SJSA1 (cell line): ENCODE measurements around the gene DKK3. TPM values are rescaled to one million over a fixed set of nuclear protein-coding genes. Genes with fewer than 3 reads are reported as not detected.

Experiments used
- DNase-seq, 2 experiments: peaks; one replicate each; pipeline ENCODE4 v3.0.0-alpha.2; 2015 to 2020; ENCODE audit warnings: low spot score in 2 of 2, low read depth in 1 of 2
- H3K27ac ChIP-seq: fragments of 250-450 bp; sonication (Bioruptor Pico); 2 replicates; pipeline ENCODE4 v1.5.1; 2020; ENCODE audit warnings: mild to moderate bottlenecking, moderate library complexity
- H3K27me3 ChIP-seq: fragments of 250-450 bp; sonication (Bioruptor Pico); replicated peaks from 2 replicates; pipeline ENCODE4 v1.5.1; 2020; ENCODE audit warnings: mild to moderate bottlenecking, moderate library complexity
- H3K36me3 ChIP-seq: fragments of 250-450 bp; sonication (Bioruptor Pico); 2 replicates; pipeline ENCODE4 v1.5.1; 2020; ENCODE audit warnings: mild to moderate bottlenecking
- H3K4me1 ChIP-seq: fragments of 250-450 bp; sonication (Bioruptor Pico); replicated peaks from 2 replicates; pipeline ENCODE4 v1.6.1; 2021; ENCODE audit warnings: mild to moderate bottlenecking
- H3K4me3 ChIP-seq: fragments of 250-450 bp; sonication (Bioruptor Pico); 2 replicates; pipeline ENCODE4 v1.5.1; 2020; ENCODE audit warnings: mild to moderate bottlenecking
- H3K9me3 ChIP-seq: fragments of 250-450 bp; sonication (Bioruptor Pico); replicated peaks from 2 replicates; pipeline ENCODE4 v1.5.1; 2020; ENCODE audit warnings: mild to moderate bottlenecking
- total RNA-seq: library from RNA; depleted of rRNA; stranded (reverse); fragments of >200 nt; shearing (Covaris generic); gene quantifications from 2 replicates; pipeline ENCODE4 v1.2.3, GENCODE V29; 2014; rRNA removed

DKK3 gene
- 572 and 807 TPM in 2 replicates for total RNA-seq

GRCh38 chr11:12007769-12008737 is at the start of gene DKK3:
Gene DKK3, minus strand, starts transcription at chr11:12008626. Its CDS starts 44 bp downstream, at chr11:12008582.
- Histone ChIP-seq H3K27ac (peak within 1 kb of the TSS; percentile 61), H3K27me3 (no peaks in the 10 kb centered on the region; the same call in 1 of the 2 replicates), H3K4me3 (peak within 1 kb of the TSS; percentile 81), H3K36me3 (peaks cover 47% of the 10 kb centered on the region), H3K4me1 (peaks cover 50% of the 10 kb centered on the region), H3K9me3 (no peaks in the 10 kb centered on the region)
- peak; percentile 62 to 63 for DNase-seq

- H3K4me1 ChIP-seq = no peaks in the 10 kb centered on the region
- H3K4me3 ChIP-seq = no peak overlapping the region
- H3K9me3 ChIP-seq = peaks cover 5% of the 10 kb centered on the region; the same call in 1 of the 2 replicates
- H3K27me3 ChIP-seq = no peaks in the 10 kb centered on the region
- no peak overlapping the region for H3K27ac ChIP-seq
- DNase-seq = no peak
- no peaks in the 10 kb centered on the region for H3K36me3 ChIP-seq
Measured at GRCh38 chr11:12057299-12057980, 49.0 kb upstream of the DKK3 start.

GRCh38 chr11:12056119-12056518 is 47.7 kb upstream of the DKK3 start:
- H3K27me3 ChIP-seq = no peaks in the 10 kb centered on the region

GRCh38 chr11:12053606-12054361 is 45.4 kb upstream of the DKK3 start:
- no peak overlapping the region for H3K4me3 ChIP-seq
- peaks cover 5% of the 10 kb centered on the region; the same call in 1 of the 2 replicates for H3K9me3 ChIP-seq
- H3K27ac ChIP-seq = no peak overlapping the region
- H3K4me1 ChIP-seq = no peaks in the 10 kb centered on the region
- H3K36me3 ChIP-seq = no peaks in the 10 kb centered on the region
- no peaks in the 10 kb centered on the region for H3K27me3 ChIP-seq
- DNase-seq = no peak

More at GRCh38 chr11:12056119-12056518, 47.7 kb upstream of the DKK3 start:
- H3K27ac ChIP-seq = no peak overlapping the region
- H3K36me3 ChIP-seq = no peaks in the 10 kb centered on the region
- no peak overlapping the region for H3K4me3 ChIP-seq
- no peaks in the 10 kb centered on the region for H3K4me1 ChIP-seq
- DNase-seq = no peak
- H3K9me3 ChIP-seq = peaks cover 5% of the 10 kb centered on the region; the same call in 1 of the 2 replicates

- Histone ChIP-seq H3K27ac (no peak overlapping the region), H3K4me1 (no peaks in the 10 kb centered on the region), H3K27me3 (no peaks in the 10 kb centered on the region), H3K9me3 (peaks cover 5% of the 10 kb centered on the region; the same call in 1 of the 2 replicates), H3K4me3 (no peak overlapping the region), H3K36me3 (no peaks in the 10 kb centered on the region)
- no peak for DNase-seq
Measured at GRCh38 chr11:12052676-12053605, 44.5 kb upstream of the DKK3 start.

- no peaks in the 10 kb centered on the region for H3K36me3 ChIP-seq
- no peaks in the 10 kb centered on the region for H3K27me3 ChIP-seq
- no peaks in the 10 kb centered on the region for H3K9me3 ChIP-seq
- no peak overlapping the region for H3K4me3 ChIP-seq
- H3K4me1 ChIP-seq = peaks cover 15% of the 10 kb centered on the region
- no peak overlapping the region for H3K27ac ChIP-seq
- DNase-seq = no peak
Measured at GRCh38 chr11:12051287-12051662, 42.8 kb upstream of the DKK3 start.

DNA sequence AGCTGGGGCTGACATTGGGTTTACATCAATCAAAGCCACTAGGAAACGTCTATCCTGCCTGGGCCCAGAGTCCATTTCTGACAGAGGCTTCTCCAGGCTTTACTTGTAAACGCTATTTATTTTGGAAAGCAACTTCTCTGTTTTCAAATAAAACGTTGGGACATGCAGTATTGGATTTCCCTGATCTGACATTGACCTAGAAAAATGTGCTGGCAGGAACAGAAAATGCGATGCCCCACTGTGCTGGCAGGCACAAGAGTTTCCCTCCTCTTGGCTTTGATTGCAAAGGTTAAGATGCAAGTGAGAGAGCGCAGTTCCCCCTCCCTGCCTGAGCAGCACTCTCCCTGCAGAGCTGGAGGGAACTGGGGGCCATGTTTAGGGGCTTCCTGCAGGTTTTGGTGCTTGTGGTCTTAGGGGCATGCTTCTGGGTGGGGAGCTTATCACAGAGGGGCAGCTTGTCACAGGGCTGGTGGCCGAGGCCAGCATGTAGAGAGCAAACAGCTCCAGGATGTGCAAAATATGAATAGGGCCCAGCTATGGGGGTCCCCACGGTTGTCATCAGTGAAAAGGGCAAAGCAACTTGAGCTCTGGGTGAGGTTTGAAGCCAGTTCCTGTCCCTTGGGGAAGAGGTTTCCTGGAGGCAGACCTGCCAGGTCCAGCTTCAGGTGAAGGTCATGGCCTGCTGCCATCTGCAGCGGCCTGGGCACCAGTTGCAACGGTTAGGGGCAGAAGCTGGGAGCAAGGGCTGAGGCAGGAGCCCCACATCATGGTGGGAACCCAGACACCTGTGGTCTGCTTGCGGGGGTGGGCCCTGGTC is 42.3 kb upstream of the DKK3 start:
- Histone ChIP-seq H3K27ac (no peak overlapping the region), H3K4me3 (no peak overlapping the region), H3K27me3 (no peaks in the 10 kb centered on the region), H3K4me1 (peaks cover 20% of the 10 kb centered on the region), H3K9me3 (no peaks in the 10 kb centered on the region), H3K36me3 (no peaks in the 10 kb centered on the region)
- DNase-seq = no peak

DNA sequence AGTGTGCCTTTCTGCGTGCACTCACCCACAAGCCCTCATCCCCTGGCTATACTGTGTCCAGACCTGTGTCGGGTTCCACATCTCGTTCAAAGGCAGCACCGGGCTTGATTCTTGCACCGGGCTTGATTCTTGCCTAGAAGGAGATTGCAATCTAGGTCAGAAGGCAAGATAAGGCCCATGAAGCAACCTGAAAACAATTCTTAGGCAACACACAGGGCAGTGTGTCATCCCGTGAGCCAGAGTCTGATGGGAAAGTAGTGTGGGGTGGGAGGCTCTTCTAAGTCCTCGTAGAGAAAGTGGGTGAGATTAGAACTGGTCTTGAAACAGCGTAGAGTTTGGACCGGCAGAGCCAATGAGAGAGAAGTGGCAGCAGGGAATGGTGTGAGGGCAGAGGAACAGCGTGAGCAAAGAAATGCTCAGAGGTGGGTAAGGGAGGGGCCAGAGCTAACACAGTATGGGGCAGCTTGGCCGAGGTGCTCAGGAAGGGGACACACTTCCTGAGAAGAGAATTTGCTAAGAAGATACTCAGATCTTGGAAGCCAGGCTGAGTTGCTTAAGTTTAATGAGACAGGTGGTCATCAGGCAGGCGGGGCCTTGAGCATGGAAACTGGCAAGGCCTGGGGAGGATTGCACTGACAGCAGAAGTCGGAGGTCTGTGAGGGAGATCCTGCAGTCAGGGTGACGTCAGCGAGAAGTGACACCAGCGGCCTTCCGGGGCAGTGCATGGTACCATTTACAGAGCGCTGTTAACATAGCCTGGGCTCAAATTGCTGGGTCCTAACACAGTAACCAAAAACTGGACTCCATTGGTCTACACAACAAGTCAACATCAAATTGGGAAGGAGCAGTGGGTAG is 40.7 kb upstream of the DKK3 start:
- Histone ChIP-seq H3K27me3 (no peaks in the 10 kb centered on the region), H3K36me3 (no peaks in the 10 kb centered on the region), H3K27ac (no peak overlapping the region), H3K4me3 (no peak overlapping the region), H3K9me3 (no peaks in the 10 kb centered on the region), H3K4me1 (peaks cover 32% of the 10 kb centered on the region)
- DNase-seq = no peak

DNA sequence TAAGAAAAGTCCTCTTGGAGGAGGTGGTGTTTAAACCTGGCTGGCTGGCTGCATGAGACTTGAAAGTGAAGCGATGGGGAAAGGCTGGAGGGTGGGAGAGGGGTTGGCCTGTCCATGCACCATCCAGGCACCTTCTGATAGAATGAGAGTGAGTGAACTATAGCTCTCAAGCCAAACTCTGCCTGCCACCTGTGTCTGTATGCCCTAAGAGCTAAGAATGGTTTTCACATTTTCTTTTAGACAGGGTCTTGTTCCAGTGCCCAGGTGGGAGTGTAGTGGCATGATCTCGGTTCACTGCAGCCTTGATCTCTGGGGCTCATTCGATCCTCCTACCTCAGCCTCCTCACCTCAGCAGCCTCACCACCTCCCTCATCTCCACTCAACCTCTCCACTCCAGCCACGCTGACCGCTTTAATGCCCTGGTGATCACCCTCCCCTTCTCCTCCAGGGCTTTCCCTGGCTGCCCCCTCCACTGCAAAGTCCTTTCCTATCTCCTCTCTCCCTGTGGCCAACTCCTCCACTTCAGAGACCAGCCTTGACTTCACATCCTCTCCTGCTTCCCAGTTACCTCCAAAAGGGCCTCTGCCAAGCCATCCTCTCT is 38.3 kb upstream of the DKK3 start:
- Histone ChIP-seq H3K27ac (no peak overlapping the region), H3K9me3 (no peaks in the 10 kb centered on the region), H3K27me3 (no peaks in the 10 kb centered on the region), H3K4me3 (no peak overlapping the region), H3K4me1 (peaks cover 52% of the 10 kb centered on the region), H3K36me3 (no peaks in the 10 kb centered on the region)
- no peak for DNase-seq

- 0 out of 2 replicates have a peak, but pooled peaks cover 2% of the 10 kb centered on the region for H3K9me3 ChIP-seq
- H3K4me3 ChIP-seq = no peak overlapping the region
- peaks cover 58% of the 10 kb centered on the region for H3K4me1 ChIP-seq
- no peak for DNase-seq
- peak overlapping the region; percentile 11; the same call in 1 of the 2 replicates for H3K27ac ChIP-seq
- no peaks in the 10 kb centered on the region for H3K36me3 ChIP-seq
- H3K27me3 ChIP-seq = no peaks in the 10 kb centered on the region
Measured at GRCh38 chr11:12045914-12046635, 37.6 kb upstream of the DKK3 start.
